Measurements from ENCODE around the gene SPP2.

- TF ChIP-seq CTCF (IDR thresholded peaks at IDR 0.05) = no peak
- no peak for TF ChIP-seq REST (IDR thresholded peaks at IDR 0.05; ENCODE audit: insufficient read depth in 1 of 2, low read depth in 2 of 2, low read length in 1 of 2)
- TF ChIP-seq POLR2AphosphoS5 (IDR thresholded peaks at IDR 0.05; ENCODE audit: low read depth, low read length) = no peak
- no peak for TF ChIP-seq TCF7L2 (IDR thresholded peaks at IDR 0.05; ENCODE audit: low read depth, low read length)
- no peak for TF ChIP-seq SIN3A (IDR thresholded peaks at IDR 0.05; ENCODE audit: borderline replicate concordance, insufficient read depth, low read depth, low read length)
Observed at GRCh38 chr2:234071664-234072063, 21.2 kb downstream of the SPP2 start.
